Stimulated activated CD4-positive, alpha-beta T cell treated with anti-CD3 and anti-CD28 coated beads, TNF-alpha, amount 100 ng/mL, for 24 hours (primary cell): ENCODE data around the gene ZNF414.
"Not testable (repeated sequence)": the region's sequence is repeated elsewhere in the genome, so short reads cannot be mapped to it uniquely, and the experiment has no call there.

ENCODE experiments used
- DNase-seq, 3 experiments: peaks; one replicate each; pipeline ENCODE4 v3.0.0-alpha.2; 2020; ENCODE audit warnings: low read depth in 3 of 3

Gene ZNF414

DNA sequence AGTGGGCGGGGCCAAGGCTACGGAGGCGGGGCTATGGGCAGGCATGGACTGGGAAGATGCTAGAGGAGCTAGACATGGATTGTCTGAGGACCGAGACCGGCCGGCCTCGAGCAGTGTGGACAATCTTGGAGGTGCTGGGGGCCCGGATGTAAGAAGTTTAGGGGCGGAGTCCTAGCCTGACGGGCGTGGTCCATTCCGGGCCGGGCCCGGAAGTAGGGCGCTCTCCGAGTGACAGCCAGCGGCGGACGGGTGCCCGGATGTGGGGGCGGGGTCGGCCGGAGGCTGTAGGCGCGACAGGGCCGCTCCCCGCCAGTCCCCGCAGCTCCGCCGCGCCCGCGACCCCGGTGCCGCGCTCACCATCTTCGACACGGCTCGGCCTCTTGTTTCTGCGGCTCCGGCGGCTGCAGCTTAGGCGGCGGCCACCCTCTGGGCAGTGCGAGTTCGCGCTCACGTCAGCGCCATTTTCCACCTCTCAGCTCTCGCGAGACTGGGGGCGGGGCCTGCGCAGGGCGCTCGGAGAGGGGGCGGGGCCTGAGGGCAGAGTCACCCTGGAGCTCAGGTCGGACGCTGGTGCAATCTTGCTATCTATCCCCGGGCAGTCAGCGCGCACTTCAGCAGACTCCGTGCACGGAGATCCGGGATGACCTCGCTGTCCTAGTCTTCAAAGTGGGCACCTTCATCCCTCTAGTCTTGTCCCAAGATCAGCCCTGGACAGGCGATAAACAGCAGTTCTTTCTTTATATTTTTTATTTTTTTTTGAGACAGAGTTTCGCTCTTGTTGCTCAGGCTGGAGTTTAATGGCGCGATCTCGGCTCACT, at the start of gene ZNF414:
Gene ZNF414, minus strand, starts transcription at position 481 of the 818 bp plus-strand sequence. Its CDS starts 121 bp downstream, at position 360.
- peak; percentile 95 to 96 (median 95) for DNase-seq

DNA sequence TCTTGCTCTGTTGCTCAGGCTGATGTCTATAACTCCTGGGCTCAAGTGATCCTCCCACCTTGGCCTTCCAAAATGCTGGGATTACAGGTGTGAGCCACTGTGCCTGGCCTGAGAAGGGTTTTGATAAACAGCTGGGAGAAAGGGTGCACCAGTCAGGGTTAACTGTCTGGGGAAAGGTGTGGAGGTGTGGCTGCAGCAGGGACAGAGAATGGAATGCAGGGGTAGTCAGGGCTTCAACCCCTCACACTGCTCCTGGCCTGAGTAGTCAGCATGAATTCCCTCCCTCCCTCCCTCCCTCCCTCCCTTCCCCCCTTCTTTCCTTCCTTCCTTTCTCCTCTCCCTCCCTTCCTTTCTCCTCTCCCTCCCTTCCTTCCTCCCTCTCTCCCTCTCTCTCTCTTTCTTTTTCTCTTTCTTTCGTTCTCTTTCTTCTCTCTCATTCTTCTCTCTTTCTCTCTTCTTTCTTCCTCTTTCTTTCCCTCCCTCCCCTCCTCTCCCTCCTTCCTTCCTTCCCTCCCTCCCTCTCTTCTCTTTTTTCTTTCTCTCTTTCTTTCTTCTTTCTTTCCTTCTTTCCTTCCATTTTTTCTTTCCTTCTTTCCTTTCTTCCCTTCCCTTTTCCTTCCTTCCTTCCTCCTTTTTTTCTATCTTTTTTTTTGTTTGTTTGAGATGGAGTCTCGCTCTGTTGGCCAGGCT, 47.3 kb upstream of the ZNF414 start:
- DNase-seq: no peak

GRCh38 chr19:8558325-8558724, 44.4 kb upstream of the ZNF414 start:
- DNase-seq: no peak

DNA sequence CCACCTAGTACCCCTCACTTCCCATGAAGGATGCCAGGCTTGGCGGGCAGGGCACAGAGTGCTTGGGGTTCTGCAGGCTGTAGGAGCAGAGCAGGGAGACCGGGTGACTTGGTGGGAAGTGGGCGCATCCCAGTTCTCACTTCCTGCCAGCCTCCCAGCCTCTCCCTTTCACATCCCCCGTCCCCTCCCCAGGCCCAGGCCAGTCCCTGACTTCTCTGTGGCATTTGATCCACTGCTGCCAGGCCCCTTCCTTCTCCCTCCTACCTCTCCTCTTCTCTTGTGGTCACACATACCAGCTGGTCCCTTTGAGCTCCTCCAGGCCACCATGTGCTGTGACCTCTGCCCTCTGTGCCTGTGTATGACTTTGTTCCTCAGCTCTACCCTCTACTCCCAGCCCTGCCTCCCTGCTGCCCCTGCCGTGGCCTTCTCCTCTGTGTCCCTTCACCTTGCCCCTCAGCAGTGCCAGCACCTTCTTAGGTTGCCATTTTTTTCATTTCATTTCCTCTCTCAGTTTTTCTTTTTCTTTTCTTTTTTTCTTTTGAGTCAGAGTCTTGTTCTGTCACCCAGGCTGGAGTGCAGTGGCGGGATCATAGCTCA, 43.8 kb upstream of the ZNF414 start:
- DNase-seq: no peak

GRCh38 chr19:8553729-8554128, 39.8 kb upstream of the ZNF414 start:
- not testable (repeated sequence) for DNase-seq

DNA sequence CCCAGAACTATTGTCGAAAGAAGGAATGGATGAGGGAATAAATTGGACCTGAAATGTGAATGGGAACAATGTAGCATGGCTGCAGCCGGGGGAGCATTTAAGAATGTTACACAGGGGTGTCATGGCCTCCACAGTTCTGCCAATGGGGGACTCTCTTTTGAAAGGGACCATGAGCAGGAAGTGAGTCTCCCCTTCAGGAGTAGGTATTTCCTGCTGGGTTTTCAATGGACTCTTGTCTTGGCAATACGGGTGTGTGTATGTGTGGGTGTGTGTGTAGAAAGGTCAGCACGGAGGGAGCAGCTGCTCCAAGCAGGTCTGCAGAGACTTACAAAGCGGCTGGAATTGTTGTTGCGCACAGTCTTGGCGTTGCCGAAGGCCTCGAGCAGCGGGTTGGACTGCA, 38.8 kb upstream of the ZNF414 start:
- no peak for DNase-seq

DNA sequence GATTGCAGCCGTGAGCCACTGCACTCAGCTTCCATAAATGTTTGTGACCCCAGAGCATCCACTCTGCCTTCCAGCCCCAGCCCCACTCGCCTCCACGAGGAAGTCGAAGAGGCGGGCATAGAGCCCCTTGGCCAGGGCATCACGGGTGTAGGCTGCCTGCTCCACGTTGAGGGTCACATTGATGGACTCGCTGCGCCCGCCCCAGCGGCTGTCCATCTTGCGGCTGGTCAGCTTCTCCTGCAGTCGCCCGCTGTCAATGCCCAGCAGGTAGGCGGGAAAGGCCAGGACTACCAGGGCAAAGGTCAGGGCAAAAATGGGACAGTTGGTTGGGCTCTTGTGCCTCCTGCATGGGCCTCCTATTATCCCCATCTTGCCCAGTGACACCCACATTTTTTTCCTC, 36.1 kb upstream of the ZNF414 start:
- no peak for DNase-seq

GRCh38 chr19:8545743-8546142, 31.8 kb upstream of the ZNF414 start:
- no peak for DNase-seq

DNA sequence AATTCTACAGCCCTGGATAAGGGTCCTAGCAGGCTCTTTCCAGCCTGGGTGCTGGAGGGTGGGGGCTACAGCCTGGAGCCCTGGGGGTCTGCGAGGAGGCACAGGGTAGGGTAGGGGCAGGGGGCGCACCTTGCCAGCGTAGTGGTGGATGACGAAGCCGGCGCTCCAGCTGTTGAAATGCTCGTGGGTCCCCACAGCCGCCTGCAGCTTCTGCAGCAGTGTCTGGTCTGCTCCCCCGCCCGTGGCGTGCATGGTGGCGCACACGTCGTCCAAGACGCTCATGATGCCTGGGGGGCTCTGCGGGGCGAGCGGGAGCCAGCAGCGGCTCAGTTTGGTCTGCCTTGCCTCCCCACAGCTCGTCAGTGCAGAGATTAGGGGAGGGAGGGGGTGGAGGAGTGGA, 30.2 kb upstream of the ZNF414 start:
- no peak for DNase-seq

DNA sequence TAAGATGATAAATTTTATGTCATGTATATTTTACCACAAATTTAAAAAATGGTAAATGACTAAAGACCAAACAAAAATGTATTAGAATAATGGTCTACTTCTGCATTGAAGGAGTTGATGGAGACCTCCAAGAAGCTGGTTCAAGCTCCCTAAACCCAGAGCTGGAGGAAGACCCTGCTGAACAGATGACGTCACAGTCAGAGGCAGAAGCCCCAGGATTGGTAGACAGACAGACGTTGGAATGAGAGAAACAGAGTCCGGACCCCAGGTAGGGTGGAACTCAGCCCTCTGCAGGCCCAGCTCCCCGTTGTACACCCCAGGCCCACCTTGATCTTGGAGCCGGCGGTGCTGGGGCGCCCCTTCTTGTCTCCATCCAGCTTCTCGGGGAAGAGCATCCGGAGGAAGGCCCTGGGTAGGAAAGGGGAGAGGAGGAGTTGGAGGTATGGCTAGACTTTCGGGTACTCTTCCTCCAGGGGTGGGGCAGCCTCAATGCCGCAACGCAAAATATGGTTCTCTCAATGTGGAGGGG, 25.7 kb upstream of the ZNF414 start:
- no peak for DNase-seq

DNA sequence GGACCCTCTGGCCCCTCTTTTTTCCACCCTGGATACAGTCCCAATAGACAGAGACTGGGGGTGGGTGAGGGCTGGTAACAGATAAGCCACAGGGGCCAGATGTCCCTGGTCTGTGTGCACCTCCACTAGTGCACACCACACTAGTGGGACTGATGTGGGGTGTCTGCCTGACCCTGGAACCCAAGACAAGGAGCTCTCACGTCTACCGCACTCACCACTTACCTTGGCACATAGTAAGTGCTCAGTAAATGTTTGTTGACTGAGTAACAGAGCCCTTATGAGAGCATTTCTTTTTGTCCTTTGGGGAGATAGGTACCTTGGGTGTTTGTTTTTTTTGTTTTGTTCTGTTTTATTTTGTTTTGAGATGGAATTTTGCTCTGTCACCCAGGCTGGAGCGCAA, 23.1 kb upstream of the ZNF414 start:
- no peak for DNase-seq

DNA sequence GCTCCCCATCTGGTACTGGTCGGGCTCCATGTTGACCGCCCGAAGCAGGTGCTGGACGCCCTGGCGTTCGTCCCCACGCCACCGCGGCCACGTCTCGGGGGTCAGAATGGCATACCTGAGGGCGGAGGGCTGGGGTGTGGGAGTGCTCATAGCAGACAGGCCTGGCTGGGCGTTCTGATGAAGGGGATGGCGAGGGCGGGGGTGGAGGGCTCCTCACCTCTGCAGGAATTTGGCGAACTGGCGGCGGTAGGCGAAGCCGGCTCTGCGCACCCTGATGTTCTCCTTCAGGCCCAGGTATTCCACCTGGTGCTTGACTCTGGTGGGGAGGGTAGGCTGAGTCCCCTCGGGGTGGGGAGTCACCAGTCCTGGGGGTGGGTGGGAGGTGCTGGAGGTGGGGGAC, 22.3 kb upstream of the ZNF414 start:
- no peak for DNase-seq

DNA sequence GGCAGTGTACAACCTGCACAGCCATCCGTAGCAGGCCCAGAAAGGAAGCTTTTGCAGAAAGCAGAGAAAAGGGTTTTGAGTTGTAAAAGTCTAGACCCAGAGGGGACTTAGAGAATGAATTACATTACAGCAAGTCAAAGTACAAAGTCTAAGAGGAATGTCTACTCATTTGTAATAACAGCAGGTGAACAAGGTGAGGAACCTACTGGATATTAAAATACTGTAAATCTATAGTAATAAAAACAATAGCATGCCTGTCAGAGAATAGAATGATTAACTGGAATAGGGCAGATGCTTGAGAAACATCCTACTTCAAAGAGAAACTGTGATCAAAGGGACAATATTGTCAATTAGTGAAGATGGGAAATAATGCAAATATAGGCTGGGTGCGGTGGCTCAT, 18.3 kb upstream of the ZNF414 start:
- DNase-seq: no peak

DNA sequence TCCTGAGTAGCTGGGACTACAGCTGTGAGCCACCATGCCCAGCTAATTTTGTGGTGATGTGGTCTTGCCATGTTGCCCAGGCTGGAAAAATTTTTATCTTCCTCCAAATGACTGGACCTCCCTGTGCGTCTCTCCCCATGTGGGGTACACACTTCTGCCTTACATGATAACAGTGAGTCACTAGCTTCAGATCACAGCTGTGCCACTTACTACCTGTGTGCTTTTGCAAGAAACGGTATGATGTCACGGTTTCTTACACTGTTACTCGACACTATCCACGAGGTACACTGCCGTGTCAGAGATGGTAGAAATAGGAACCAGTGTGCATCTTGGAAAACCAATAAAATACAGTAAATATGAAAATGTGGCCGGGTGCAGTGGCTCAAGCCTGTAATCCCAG, 17.5 kb upstream of the ZNF414 start:
- no peak for DNase-seq

DNA sequence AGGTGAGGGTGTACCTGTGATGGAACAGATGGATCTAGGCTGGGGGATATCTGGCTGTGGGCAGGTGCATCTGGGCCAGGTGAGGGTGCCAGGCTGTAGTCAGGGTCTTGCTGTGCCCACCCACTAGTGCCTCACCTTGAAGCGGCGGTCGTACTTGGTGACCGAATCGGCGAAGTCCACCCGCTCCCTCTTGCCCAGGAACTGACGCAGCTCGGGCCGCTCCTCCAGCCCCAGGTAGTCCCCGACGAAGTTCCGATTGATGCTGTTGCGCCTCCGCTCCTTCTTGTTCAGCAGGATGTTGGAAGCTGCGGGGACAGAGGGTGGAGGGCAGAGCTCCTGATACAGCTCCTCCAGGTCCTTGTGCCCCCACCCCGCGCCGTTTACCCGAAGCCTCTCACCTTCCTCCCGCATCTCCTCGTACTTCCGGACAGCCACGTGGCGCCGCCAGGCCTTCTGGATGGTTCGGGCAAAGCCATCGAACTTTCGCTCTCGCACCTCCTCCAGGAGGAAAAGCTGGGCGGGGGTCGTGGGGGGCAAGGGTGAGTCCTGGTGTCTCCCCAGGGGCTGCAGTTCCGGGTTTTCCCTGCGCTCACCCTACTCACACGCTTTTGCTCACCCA, 16.2 kb upstream of the ZNF414 start:
- DNase-seq: no peak

- DNase-seq: no peak
Measured at GRCh38 chr19:8529369-8530006, 15.5 kb upstream of the ZNF414 start.

DNA sequence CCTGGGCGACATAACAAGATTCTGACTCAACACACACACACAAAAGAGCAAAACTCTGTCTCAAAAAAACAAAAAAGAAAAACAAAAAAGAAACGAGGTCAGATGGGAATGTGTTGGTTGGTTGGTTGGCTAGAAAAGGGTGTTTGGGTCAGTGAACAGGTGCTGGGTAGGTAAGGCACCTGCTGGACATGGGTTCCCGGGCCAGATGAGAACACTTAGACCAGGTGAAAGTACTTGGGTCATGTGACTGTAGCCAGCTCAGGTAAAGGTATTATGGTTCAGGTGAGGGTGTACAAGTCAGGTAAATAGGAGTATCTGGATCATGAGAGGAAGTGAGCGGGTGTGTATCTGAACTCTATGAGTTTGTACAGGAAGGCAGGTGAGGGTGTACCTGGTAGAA, 14.5 kb upstream of the ZNF414 start:
- no peak for DNase-seq

DNA sequence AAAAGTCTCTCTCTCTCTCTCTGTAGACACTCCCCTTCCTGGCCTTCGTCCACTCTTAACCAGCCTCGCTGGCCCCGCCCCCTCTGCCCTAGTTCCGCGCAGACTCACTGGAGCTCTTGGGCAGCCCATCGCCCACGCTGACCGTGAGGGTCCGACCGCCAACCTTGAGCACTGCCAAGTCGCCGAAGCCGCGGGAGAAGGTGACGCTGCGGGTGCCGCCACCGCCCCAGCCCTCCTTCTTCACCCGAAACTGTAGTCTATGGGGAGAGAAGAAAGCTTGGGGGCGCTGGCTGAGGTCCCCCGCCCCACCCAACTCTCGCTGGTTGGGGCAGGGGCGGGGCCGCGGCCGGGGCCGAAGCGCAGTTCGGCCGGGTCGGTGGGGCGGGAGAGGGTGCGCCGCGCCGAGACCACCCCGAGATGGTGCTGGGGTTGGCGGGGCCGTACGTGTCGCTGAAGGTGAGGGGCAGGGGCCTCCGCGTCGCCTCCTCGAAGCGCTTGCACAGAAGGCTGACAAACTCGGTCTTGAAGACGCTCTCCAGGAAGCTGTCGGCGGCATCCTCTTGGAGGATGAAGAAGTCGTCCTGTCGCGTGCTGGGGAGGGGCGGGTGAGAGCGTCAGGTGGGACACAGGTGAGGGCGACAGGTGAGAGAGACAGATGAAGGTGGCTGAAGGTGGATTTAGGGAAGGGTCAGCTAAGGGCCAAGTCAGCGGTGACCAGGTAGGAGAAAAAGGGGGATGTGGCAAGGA, 12.6 kb upstream of the ZNF414 start:
- DNase-seq: no peak

GRCh38 chr19:8525401-8525684, 11.4 kb upstream of the ZNF414 start:
- DNase-seq: no peak

DNA sequence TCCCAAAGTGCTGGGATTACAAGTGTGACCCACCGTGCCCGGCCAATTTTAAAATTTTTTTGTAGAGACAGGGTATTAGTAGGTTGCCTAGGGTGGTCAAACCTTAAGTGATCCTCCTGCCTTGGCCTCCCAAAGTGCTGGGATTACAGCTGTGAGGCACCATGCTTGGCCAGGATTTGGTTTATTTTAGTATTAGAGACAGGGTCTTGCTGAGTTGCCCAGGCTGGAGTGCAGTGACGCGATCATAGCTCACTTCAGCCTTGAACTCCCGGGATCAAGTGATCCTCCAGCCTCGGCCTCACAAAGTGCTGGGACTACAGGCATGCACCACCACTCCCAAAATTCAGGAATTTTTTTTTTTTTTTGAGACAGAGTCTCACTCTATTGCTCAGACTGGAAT, 5.4 kb upstream of the ZNF414 start:
- no peak for DNase-seq

- DNase-seq: no peak
Measured at GRCh38 chr19:8518536-8518935, 4.6 kb upstream of the ZNF414 start.
